Measurements from ENCODE around the gene NQO1. TPM values are rescaled to one million over a fixed set of nuclear protein-coding genes. Genes with fewer than 3 reads are reported as not detected.

NQO1 gene
- total and polyA plus RNA-seq, 2 of the 4 experiments (the other 2 are of a cell fraction): 304 to 426 TPM

- H3K23ac ChIP-seq (ENCODE audit: low read depth, low read length): no peak overlapping the region
- H3K36me3 ChIP-seq (ENCODE audit: control insufficient read depth, insufficient read depth, low read length): peaks cover 68% of the 10 kb centered on the region
- 0 out of 2 replicates have a peak, but pooled peaks cover 5% of the 10 kb centered on the region for H3K9me1 ChIP-seq (ENCODE audit: insufficient read depth, low read length)
- dilution Hi-C loops (cut with HindIII; ENCODE audit: low sequenced_read_pairs, unreplicated experiment) (no loop called here), in situ Hi-C loops (cut with MboI; ENCODE audit: low sequenced_read_pairs) (no loop called here), intact Hi-C loops (cut with micrococcal nuclease) (no loop called here)
- peaks cover 6% of the 10 kb centered on the region; the same call in 1 of the 2 replicates for H4K20me1 ChIP-seq (ENCODE audit: insufficient read depth, low read length)
- H2BK120ac ChIP-seq (ENCODE audit: low read depth, low read length): no peak overlapping the region
- H3K4me3 ChIP-seq (ENCODE audit: insufficient read depth, low read depth, low read length): no peak overlapping the region
- no peak for ATAC-seq (ENCODE audit: low read depth)
- no peak overlapping the region for H2AFZ ChIP-seq (replicated peaks; ENCODE audit: low read length, poor library complexity)
- no TSS peak for BruUV-seq (replicated peaks)
- H3K4me2 ChIP-seq (ENCODE audit: low read depth, low read length): no peak overlapping the region
- POLR2A ChIA-PET (ENCODE audit: unreplicated experiment): no interaction called here
- peaks cover 38 to 59% of the 10 kb centered on the region in 2 experiments for H3K79me1 ChIP-seq (ENCODE audit: low read depth in 1 of 2, low read length in 2 of 2)
- no peak overlapping the region for H3K56ac ChIP-seq (ENCODE audit: extremely low read depth, insufficient read depth, low read length)
- H2BK15ac ChIP-seq (ENCODE audit: low read depth, low read length): no peak overlapping the region
- H3K27ac ChIP-seq (ENCODE audit: insufficient read depth, low read length): no peak overlapping the region
- H3K9ac ChIP-seq (ENCODE audit: low read depth, low read length): no peak overlapping the region
- H2BK5ac ChIP-seq (ENCODE audit: low read depth, low read length, poor library complexity, severe bottlenecking): no peak overlapping the region
- CTCF ChIA-PET: interaction anchor here (0.7 kb wide), 1 partner anchor 149 kb away, joined by 4 read pairs; no protein-coding TSS in a partner anchor
- H4K91ac ChIP-seq (ENCODE audit: insufficient read depth, low read depth, low read length): no peak overlapping the region
- no peak overlapping the region for H4K8ac ChIP-seq (ENCODE audit: low read depth in 2 of 2, low read length in 2 of 2)
- no peak overlapping the region for H3K18ac ChIP-seq (ENCODE audit: low read depth, low read length)
- 93% methylated on average over 3 of the region's 8 CpGs; no CpG with 5 or more reads in 1 of the 2 experiments for WGBS, 2 experiments (ENCODE audit: extremely low coverage in 2 of 2, insufficient read length in 1 of 2)
- no peak overlapping the region for H2AK9ac ChIP-seq (replicated peaks; ENCODE audit: low read depth, low read length, poor library complexity)
- no peak overlapping the region for H2BK20ac ChIP-seq (ENCODE audit: low read depth, low read length)
- H3K14ac ChIP-seq (replicated peaks; ENCODE audit: low read depth, low read length): no peak overlapping the region
- DNase-seq: no peak
- no peaks in the 10 kb centered on the region for H3K9me3 ChIP-seq (ENCODE audit: control insufficient read depth, insufficient read depth, low read length)
- TF ChIP-seq MAFK (IDR thresholded peaks at IDR 0.05; ENCODE audit: low read depth, low read length): no peak
- TF ChIP-seq BHLHE40 (IDR thresholded peaks at IDR 0.05; ENCODE audit: low read depth, low read length): no peak
- no peak for TF ChIP-seq NFE2L2 (IDR thresholded peaks at IDR 0.05; ENCODE audit: low read depth, low read length)
- no peak for TF ChIP-seq POLR2A (IDR thresholded peaks at IDR 0.05; ENCODE audit: low read depth, low read length)
- TF ChIP-seq CTCF (conservative IDR thresholded peaks at IDR 0.05; ENCODE audit: low read depth, low read length): no peak
- no peak for TF ChIP-seq RFX5 (IDR thresholded peaks at IDR 0.05; ENCODE audit: low read depth, low read length)
- H4K5ac ChIP-seq (ENCODE audit: low read depth, low read length): no peak overlapping the region
- H3K27me3 ChIP-seq (ENCODE audit: control insufficient read depth, insufficient read depth, low read length): no peaks in the 10 kb centered on the region
- H3K4ac ChIP-seq (ENCODE audit: low read depth, low read length): no peak overlapping the region
- no peaks in the 10 kb centered on the region for H3K4me1 ChIP-seq (ENCODE audit: control insufficient read depth, insufficient read depth, low read length)
- H2AK5ac ChIP-seq (ENCODE audit: low read depth, low read length): no peak overlapping the region
Measured at GRCh38 chr16:69747115-69747514, 20.8 kb upstream of the NQO1 start.
